Measurements from ENCODE around the gene KNL1.

Gene KNL1

DNA sequence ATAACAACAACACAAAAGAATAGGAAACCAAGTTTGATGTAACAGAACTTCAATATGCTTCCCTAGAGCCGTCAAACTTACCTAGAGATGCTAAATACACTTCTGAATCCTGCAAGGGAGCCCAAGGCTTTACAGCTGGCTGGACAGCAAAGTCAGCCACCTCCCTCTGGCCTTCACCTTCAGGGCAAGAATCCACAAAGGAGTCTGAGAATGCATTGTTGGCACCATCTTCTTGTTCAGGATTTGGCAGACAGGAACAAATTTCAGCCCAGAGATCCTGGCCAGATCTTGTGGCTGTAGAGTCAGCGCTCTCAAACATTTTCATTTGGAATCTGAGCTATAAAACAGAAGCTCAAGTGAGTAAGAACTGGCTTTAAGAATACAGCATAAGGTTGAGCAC, 31.4 kb upstream of the KNL1 start:
- peaks cover 0 to 16% of the 10 kb centered on the region in 2 experiments; a peak in 1 of 3 replicates for H3K36me3 ChIP-seq (ENCODE audit: control insufficient read depth in 2 of 2, insufficient read depth in 1 of 2, low read length in 2 of 2)
- no peaks in the 10 kb centered on the region for H3K4me1 ChIP-seq (ENCODE audit: control insufficient read depth, insufficient read depth, low read length)
- ChIA-PET CTCF (interaction anchor here (1.1 kb wide), 1 partner anchor 219 kb away, joined by 5 read pairs; no protein-coding TSS in a partner anchor), POLR2A (interaction anchor here (0.6 kb wide), 1 partner anchor 162 kb away, joined by 4 read pairs; no protein-coding TSS in a partner anchor)
- H3K27ac ChIP-seq (ENCODE audit: extremely low read depth, low read depth, low read length): no peak overlapping the region
- no peak overlapping the region for H3K4me3 ChIP-seq (ENCODE audit: low read depth, low read length)
- TF ChIP-seq SP3 (tag by site-specific recombination; IDR thresholded peaks at IDR 0.05): no peak
- no peak for TF ChIP-seq ZNF488 (tag by site-specific recombination; IDR thresholded peaks at IDR 0.05)
- TF ChIP-seq ZNF132 (tag by site-specific recombination; IDR thresholded peaks at IDR 0.05; ENCODE audit: borderline replicate concordance): no peak
- no peak for TF ChIP-seq ZNF645 (tag by site-specific recombination; IDR thresholded peaks at IDR 0.05)
- no peak for TF ChIP-seq ZNF19 (tag by site-specific recombination; IDR thresholded peaks at IDR 0.05; ENCODE audit: low read depth)
- TF ChIP-seq, protein P1, sequence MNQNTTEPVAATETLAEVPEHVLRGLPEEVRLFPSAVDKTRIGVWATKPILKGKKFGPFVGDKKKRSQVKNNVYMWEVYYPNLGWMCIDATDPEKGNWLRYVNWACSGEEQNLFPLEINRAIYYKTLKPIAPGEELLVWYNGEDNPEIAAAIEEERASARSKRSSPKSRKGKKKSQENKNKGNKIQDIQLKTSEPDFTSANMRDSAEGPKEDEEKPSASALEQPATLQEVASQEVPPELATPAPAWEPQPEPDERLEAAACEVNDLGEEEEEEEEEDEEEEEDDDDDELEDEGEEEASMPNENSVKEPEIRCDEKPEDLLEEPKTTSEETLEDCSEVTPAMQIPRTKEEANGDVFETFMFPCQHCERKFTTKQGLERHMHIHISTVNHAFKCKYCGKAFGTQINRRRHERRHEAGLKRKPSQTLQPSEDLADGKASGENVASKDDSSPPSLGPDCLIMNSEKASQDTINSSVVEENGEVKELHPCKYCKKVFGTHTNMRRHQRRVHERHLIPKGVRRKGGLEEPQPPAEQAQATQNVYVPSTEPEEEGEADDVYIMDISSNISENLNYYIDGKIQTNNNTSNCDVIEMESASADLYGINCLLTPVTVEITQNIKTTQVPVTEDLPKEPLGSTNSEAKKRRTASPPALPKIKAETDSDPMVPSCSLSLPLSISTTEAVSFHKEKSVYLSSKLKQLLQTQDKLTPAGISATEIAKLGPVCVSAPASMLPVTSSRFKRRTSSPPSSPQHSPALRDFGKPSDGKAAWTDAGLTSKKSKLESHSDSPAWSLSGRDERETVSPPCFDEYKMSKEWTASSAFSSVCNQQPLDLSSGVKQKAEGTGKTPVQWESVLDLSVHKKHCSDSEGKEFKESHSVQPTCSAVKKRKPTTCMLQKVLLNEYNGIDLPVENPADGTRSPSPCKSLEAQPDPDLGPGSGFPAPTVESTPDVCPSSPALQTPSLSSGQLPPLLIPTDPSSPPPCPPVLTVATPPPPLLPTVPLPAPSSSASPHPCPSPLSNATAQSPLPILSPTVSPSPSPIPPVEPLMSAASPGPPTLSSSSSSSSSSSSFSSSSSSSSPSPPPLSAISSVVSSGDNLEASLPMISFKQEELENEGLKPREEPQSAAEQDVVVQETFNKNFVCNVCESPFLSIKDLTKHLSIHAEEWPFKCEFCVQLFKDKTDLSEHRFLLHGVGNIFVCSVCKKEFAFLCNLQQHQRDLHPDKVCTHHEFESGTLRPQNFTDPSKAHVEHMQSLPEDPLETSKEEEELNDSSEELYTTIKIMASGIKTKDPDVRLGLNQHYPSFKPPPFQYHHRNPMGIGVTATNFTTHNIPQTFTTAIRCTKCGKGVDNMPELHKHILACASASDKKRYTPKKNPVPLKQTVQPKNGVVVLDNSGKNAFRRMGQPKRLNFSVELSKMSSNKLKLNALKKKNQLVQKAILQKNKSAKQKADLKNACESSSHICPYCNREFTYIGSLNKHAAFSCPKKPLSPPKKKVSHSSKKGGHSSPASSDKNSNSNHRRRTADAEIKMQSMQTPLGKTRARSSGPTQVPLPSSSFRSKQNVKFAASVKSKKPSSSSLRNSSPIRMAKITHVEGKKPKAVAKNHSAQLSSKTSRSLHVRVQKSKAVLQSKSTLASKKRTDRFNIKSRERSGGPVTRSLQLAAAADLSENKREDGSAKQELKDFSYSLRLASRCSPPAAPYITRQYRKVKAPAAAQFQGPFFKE (tag by site-specific recombination; IDR thresholded peaks at IDR 0.05; ENCODE audit: borderline replicate concordance): no peak
- no peak for TF ChIP-seq ZBTB21 (tag by site-specific recombination; IDR thresholded peaks at IDR 0.05)
- no peaks in the 10 kb centered on the region for H3K9me3 ChIP-seq (ENCODE audit: control insufficient read depth, insufficient read depth, low read depth, low read length)

DNA sequence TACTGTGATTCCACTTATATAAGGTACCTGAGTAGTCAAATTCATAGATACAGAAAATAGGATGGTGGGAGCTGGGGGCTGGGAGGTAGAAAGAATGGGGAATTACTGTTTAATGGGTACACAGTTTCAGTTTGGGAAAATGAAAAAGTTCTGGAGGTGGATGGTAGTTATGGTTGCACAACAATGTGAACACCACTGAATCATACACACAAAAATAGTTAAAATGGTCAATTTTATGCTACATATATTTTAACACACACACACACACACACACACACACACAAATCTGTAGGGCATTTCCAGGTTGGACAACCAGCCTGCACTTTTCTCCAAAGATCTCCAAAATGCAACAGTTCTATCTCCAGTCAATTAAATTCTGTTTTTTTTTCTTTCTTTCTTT, 30.6 kb upstream of the KNL1 start:
- H3K27ac ChIP-seq (ENCODE audit: extremely low read depth, low read depth, low read length): no peak overlapping the region
- H3K9me3 ChIP-seq (ENCODE audit: control insufficient read depth, insufficient read depth, low read depth, low read length): no peaks in the 10 kb centered on the region
- TF ChIP-seq ZNF37A (tag by site-specific recombination; IDR thresholded peaks at IDR 0.05): no peak
- no peak for TF ChIP-seq TRIM28 (IDR thresholded peaks at IDR 0.05; ENCODE audit: borderline replicate concordance, low read length)
- no peak for TF ChIP-seq ZNF19 (tag by site-specific recombination; IDR thresholded peaks at IDR 0.05; ENCODE audit: low read depth)
- TF ChIP-seq ZNF132 (tag by site-specific recombination; IDR thresholded peaks at IDR 0.05; ENCODE audit: borderline replicate concordance): no peak
- no peak for TF ChIP-seq ZNF658 (tag by site-specific recombination; IDR thresholded peaks at IDR 0.05)
- no peak for TF ChIP-seq RBAK (tag by site-specific recombination; IDR thresholded peaks at IDR 0.05)
- TF ChIP-seq ZSCAN23 (tag by site-specific recombination; IDR thresholded peaks at IDR 0.05): no peak
- no peak for TF ChIP-seq ZNF701 (tag by site-specific recombination; IDR thresholded peaks at IDR 0.05)
- TF ChIP-seq KLF9 (tag by site-specific recombination; IDR thresholded peaks at IDR 0.05; ENCODE audit: low read depth): no peak
- TF ChIP-seq HOXA7 (CRISPR knock-in tag; IDR thresholded peaks at IDR 0.05; ENCODE audit: borderline replicate concordance): no peak
- no peak for TF ChIP-seq ZNF140 (tag by site-specific recombination; IDR thresholded peaks at IDR 0.05)
- TF ChIP-seq ZSCAN18 (tag by site-specific recombination; IDR thresholded peaks at IDR 0.05): no peak
- TF ChIP-seq ZNF785 (tag by site-specific recombination; IDR thresholded peaks at IDR 0.05): no peak
- no peak for TF ChIP-seq ZNF404 (tag by site-specific recombination; IDR thresholded peaks at IDR 0.05)
- peaks cover 0 to 16% of the 10 kb centered on the region in 2 experiments; a peak in 1 of 3 replicates for H3K36me3 ChIP-seq (ENCODE audit: control insufficient read depth in 2 of 2, insufficient read depth in 1 of 2, low read length in 2 of 2)
- no peaks in the 10 kb centered on the region for H3K4me1 ChIP-seq (ENCODE audit: control insufficient read depth, insufficient read depth, low read length)
- no peak overlapping the region for H3K4me3 ChIP-seq (ENCODE audit: low read depth, low read length)
- CTCF ChIA-PET: no interaction called here
- POLR2A ChIA-PET: no interaction called here

Data from HEK293 (cell line).